ENCODE results near the gene KCNT1.

- TF ChIP-seq EZH2 (IDR thresholded peaks at IDR 0.05; ENCODE audit: borderline replicate concordance) (no peak), CTCF (IDR thresholded peaks at IDR 0.05; ENCODE audit: poor library complexity) (no peak)
Observed at GRCh38 chr9:135802876-135803419, 101.0 kb downstream of the KCNT1 start.

All from hepatocyte (in vitro differentiated cells).